ENCODE measurements around the gene GHSR. TPM values are rescaled to one million over a fixed set of nuclear protein-coding genes. Genes with fewer than 3 reads are reported as not detected.

Gene GHSR
- total RNA-seq, 1 donor from 2014 or later = not detected

DNA sequence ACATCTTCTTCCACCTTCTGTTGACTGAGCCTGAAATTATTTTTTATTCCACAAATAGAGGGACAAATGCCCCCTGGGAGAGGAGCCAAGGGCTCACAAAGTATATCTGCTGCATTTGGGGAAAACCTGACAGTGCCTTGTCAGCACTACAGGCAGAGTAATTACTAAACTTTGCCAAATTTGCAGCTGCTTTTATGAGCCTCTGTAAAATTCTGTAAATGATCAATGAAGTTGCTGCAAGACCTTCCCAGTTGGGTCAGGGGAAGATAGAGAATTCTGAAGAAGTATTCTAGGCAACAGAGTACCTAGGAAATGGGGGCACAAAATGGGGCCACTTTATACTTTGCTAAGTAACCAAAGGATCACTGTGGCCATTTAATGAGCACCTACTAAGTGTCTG, 10.5 kb downstream of the GHSR start:
- DNase-seq = no peak

DNA sequence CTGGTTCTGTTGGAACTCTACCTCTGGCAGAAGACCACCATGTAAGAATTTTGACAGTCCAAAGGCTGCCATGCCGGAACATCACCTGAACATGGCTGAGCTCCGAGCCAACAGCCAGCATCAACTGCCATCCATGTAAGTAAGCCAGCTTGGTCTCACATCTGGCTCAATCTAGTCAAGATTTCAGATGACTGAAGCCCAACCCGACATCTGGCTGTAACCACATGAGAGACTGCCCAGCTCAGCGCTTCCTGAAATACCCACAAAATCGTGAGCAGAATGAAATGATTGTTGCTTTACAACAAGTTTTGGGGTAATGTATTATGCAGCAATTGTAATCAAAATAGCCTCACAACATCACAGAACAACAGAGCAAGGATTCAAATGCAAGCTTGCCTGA, 32.9 kb downstream of the GHSR start:
- no peak for DNase-seq

- DNase-seq = no peak
Measured at GRCh38 chr3:172411478-172411947, 36.7 kb downstream of the GHSR start.

GRCh38 chr3:172410702-172411477, 37.4 kb downstream of the GHSR start:
- DNase-seq = no peak

DNA sequence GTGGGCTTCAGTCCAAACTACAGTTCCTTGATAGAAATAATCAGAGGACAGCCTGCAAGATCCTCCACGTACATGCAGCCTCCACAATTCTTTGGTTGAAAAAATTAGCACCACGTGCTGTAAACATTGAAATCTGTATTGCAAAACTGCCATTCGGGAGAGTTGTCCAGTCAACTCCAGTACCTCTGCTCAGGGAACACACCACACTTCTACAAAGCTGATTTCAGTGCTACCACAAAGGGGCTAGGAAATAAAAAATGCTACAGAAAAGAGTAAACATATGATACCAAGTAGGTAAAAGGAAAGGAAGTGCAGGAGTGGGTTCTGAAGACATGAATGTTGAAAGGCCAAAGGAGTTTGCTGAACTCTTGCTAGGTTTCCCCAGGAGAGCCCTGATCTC, 40.4 kb downstream of the GHSR start:
- no peak for DNase-seq

DNA sequence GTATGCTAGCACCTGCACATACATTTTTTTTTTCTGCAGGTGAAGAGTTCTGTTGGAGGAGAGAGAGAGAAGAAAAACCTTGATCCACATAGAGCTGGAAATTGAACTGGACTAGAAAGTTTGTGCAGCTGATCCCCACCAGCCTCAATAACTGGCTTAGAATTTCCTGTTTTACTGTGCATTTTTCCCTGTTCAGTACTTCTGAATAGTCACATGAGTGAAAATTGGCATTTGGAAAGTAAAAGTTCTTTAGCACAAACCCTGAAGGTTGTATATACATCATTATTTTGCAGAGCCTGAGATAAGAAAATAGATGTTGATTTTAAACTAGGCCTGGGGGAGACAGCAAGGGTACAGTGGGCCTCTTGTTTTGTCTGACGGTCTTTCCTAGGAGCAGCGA, 42.3 kb downstream of the GHSR start:
- DNase-seq = no peak

- DNase-seq = no peak
Measured at GRCh38 chr3:172404237-172404962, 43.9 kb downstream of the GHSR start.

DNA sequence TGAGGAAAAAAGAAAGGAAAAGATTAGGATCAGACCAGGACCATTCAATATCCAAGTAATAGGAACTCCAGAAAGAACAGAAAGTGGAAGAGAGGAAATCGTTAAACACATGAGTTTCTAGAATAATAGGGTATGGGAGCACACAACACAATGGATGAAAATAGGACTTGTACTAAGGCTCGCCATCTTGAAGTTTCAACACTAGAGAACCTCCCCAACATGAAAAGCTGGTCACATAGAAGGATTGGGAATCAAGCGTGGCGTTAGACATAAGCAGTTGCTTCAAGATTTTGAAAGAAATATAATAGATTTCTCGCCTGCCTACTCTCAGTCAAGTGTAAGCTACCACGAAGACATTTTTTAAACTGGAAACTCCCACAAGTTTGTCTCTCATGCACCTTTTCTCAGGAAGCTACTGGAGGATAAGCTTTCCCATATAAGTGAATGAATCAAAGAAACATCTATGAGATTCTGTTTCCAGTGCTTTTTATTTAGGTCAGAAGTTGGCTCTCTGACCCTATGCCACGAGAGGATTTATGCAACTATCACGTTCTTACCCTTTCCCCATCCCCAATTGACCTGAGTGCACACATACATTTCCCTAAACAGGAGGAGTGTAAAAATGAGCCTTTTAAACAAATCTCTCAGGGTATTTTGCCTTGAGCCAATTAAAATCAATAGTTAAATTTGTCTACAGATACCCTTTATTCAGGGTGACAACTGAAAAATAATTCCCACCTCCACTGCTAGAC, 45.2 kb downstream of the GHSR start:
- DNase-seq = no peak

GRCh38 chr3:172402090-172402489, 46.2 kb downstream of the GHSR start:
- DNase-seq = no peak

GRCh38 chr3:172398484-172398883, 49.8 kb downstream of the GHSR start:
- DNase-seq = no peak

DNA sequence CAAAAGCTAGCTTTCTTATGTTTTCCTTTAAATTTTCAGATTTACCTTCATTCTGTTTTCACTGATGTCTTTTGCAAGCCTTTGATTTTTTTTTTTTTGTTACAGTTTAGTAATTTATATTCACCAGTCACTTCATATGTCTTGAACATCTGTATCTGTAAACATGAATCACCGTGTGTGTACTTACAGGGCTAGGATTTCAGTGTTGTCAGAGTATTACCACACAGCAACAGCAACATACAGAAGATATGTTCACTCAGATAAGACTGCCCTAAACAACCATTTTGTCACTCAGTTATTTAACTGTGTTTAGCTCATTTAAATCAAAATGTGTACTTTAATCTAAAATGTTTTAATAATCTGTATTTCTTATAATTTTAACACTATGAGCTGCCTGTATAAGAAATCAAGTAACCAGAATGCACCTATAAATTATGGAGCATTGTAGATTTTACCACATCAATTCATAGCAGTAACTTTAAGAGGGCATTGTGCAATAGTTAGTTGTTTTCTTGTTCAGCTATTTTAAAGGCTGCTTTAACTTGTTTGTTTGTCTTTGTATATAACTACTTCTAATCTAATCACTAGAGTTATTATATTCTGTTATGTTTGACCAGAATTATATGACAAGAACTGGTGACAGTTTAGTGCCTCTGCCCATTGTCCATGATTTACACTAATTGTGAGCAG, 50.4 kb downstream of the GHSR start:
- no peak for DNase-seq

DNA sequence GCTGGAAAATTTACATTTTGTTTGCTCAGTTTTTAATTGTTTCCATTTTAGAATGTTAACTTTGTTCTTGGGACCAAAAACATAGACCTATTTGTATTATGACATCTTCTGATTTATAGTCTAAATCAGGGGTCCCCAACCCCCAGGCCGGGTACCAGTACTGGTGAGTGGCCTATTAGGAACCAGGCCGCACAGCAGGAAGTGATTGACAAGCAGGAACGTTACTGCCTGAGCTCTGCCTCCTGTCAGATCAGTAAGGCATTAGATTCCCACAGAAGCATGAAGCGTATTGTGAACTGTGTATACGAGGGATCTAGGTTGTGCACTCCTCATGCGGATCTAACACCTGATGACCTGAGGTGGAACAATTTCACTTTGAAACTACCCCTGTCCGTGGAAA, 51.9 kb downstream of the GHSR start:
- DNase-seq = no peak

GRCh38 chr3:172394692-172395091, 53.6 kb downstream of the GHSR start:
- no peak for DNase-seq

Other genes starting within 250 kb of the GHSR start
- gene TNFSF10, start 75.0 kb upstream of the GHSR start, total RNA-seq = 169 and 180 TPM in 2 replicates